HG02763 (cell line): ENCODE data around the gene M1AP.
A peak's percentile ranks its signal among the peaks of the same experiment; 100 is the strongest.

Source experiments
- ATAC-seq: cut with Tn5 transposase; IDR thresholded peaks from one replicate; pipeline ENCODE4 v1.9.1; 2021; ENCODE audit warnings: mild to moderate bottlenecking, moderate library complexity; ENCODE audit not compliant: unreplicated experiment

The M1AP gene

GRCh38 chr2:74599676-74600075 is 48.5 kb downstream of the M1AP start:
- ATAC-seq: no peak

- ATAC-seq: no peak
Observed at GRCh38 chr2:74597410-74597809, 50.7 kb downstream of the M1AP start.

- ATAC-seq: no peak
Observed at GRCh38 chr2:74596584-74596983, 51.5 kb downstream of the M1AP start.

- no peak for ATAC-seq
Observed at GRCh38 chr2:74593826-74594772, 54.0 kb downstream of the M1AP start.

GRCh38 chr2:74588664-74589063 is 59.5 kb downstream of the M1AP start:
- no peak for ATAC-seq

- ATAC-seq: peak; percentile 54
Observed at GRCh38 chr2:74587664-74588277, 60.4 kb downstream of the M1AP start.

GRCh38 chr2:74585406-74586185 is 62.5 kb downstream of the M1AP start:
- no peak for ATAC-seq

- ATAC-seq: no peak
Observed at GRCh38 chr2:74584088-74584645, 64.0 kb downstream of the M1AP start.

- ATAC-seq: no peak
Observed at GRCh38 chr2:74583504-74583903, 64.6 kb downstream of the M1AP start.

- no peak for ATAC-seq
Observed at GRCh38 chr2:74582184-74582583, 65.9 kb downstream of the M1AP start.

GRCh38 chr2:74581463-74581862 is 66.7 kb downstream of the M1AP start:
- no peak for ATAC-seq

GRCh38 chr2:74578408-74578807 is 69.7 kb downstream of the M1AP start:
- peak; percentile 46 for ATAC-seq

GRCh38 chr2:74577448-74577847 is 70.7 kb downstream of the M1AP start:
- ATAC-seq: no peak

- ATAC-seq: no peak
Observed at GRCh38 chr2:74576863-74577229, 71.3 kb downstream of the M1AP start.

GRCh38 chr2:74576211-74576862 is 71.8 kb downstream of the M1AP start:
- ATAC-seq: no peak

- ATAC-seq: no peak
Observed at GRCh38 chr2:74575320-74575719, 72.8 kb downstream of the M1AP start.

GRCh38 chr2:74573747-74574562 is 74.2 kb downstream of the M1AP start:
- ATAC-seq: peak; percentile 31

GRCh38 chr2:74572178-74572925 is 75.8 kb downstream of the M1AP start:
- no peak for ATAC-seq

GRCh38 chr2:74571058-74571457 is 77.1 kb downstream of the M1AP start:
- peak; percentile 69 for ATAC-seq
